Right lobe of liver (tissue), 4 donors: ENCODE measurements around the gene SHBG.

Experiments used
- CTCF ChIP-seq, 4 donors: fragments of 200-600 bp in 3 of 4; fragments of 450-650 bp in 1 of 4; IDR thresholded peaks; one replicate each; pipeline versions ENCODE4 v1.5.1 to v1.8.0; 2016 to 2022; ENCODE audit warnings: antibody characterized with exemption in 4 of 4, mild to moderate bottlenecking in 2 of 4
- POLR2A ChIP-seq: fragments of 450-650 bp; IDR thresholded peaks from one replicate; pipeline ENCODE4 v1.6.1; 2017; ENCODE audit warnings: antibody characterized with exemption, mild to moderate bottlenecking
- donor health status: DM: no; HTN: no; CAD: no.
- donor health status: DM: no; HTN: no; CAD: no.
- donor health status: DM: no; HTN: yes; CAD: no.

GRCh38 chr17:7655541-7655840 lies 25.6 kb downstream of the SHBG start:
- TF ChIP-seq POLR2A = no peak
- TF ChIP-seq CTCF (IDR thresholded peaks at IDR 0.05) = no peak
